Small intestine (tissue), 7 donors: ENCODE results near the gene ALLC. TPM values are rescaled to one million over a fixed set of nuclear protein-coding genes. Genes with fewer than 3 reads are reported as not detected.

ENCODE experiments used
- DNase-seq, 2 donors: peaks; one replicate each; pipeline versions ENCODE4 v3.0.0 to v3.0.0-alpha.2; 2013
- FAIRE-seq: peaks from 2 replicates; lab custom pipeline; 2012; peaks lifted over from hg19 to GRCh38; lab: Jason Lieb, UNC
- H3K27ac ChIP-seq, 3 donors: one replicate each; pipeline ENCODE4 v1.5.1; 2013; ENCODE audit warnings: low read length in 2 of 3, mild to moderate bottlenecking in 2 of 3, control low read depth in 1 of 3, inconsistent platforms in 1 of 3, low read depth in 1 of 3, moderate library complexity in 1 of 3
- H3K27me3 ChIP-seq, 3 donors: one replicate each; pipeline ENCODE4 v1.6.1; 2013; ENCODE audit warnings: low read length in 3 of 3, inconsistent platforms in 1 of 3; ENCODE audit not compliant: control insufficient read depth in 3 of 3, insufficient read depth in 3 of 3
- H3K36me3 ChIP-seq, 3 donors: one replicate each; pipeline ENCODE4 v1.6.1; 2013; ENCODE audit warnings: low read length in 3 of 3, inconsistent platforms in 1 of 3, low read depth in 1 of 3, mild to moderate bottlenecking in 1 of 3, moderate library complexity in 1 of 3; ENCODE audit not compliant: control insufficient read depth in 3 of 3, insufficient read depth in 2 of 3
- H3K4me1 ChIP-seq, 3 donors: one replicate each; pipeline ENCODE4 v1.6.1; 2013; ENCODE audit warnings: low read length in 2 of 3, inconsistent platforms in 1 of 3, low read depth in 1 of 3, mild to moderate bottlenecking in 1 of 3, moderate library complexity in 1 of 3; ENCODE audit not compliant: control insufficient read depth in 3 of 3, insufficient read depth in 2 of 3
- H3K4me3 ChIP-seq, 3 donors: one replicate each; pipeline ENCODE4 v1.5.1; 2013; ENCODE audit warnings: low read length in 3 of 3, control low read depth in 1 of 3, inconsistent platforms in 1 of 3, low read depth in 1 of 3, mild to moderate bottlenecking in 1 of 3, moderate library complexity in 1 of 3
- H3K9me3 ChIP-seq, 2 donors: one replicate each; pipeline ENCODE4 v1.6.1; 2013; ENCODE audit warnings: low read depth in 1 of 2, low read length in 1 of 2; ENCODE audit not compliant: control insufficient read depth in 2 of 2, insufficient read depth in 1 of 2
- WGBS, 3 donors: extraction: QIAGEN DNeasy Blood & Tissue Kit; methylation state at CpG; one replicate each; pipeline ENCODE4 v1.1.7; 2013; 5-methylcytosine and 5-hydroxymethylcytosine counted together
- polyA plus RNA-seq, 4 donors: library from polyadenylated mRNA; stranded (reverse) in 3 of 4; unstranded in 1 of 4; fragments of 200-250 nt in 3 of 4; fragments of 120-200 nt in 1 of 4; gene quantifications; one replicate each; pipeline versions ENCODE4 v1.2.1 to v1.2.3, GENCODE V29; 2013
- donor health status: healthy with polysubstance abuse.
- donor health status: control.
- donor health status: control.
- donor health status: Bipolar disorder and iron deficiency.
- donor health status: healthy.

Gene ALLC
- polyA plus RNA-seq, 4 donors: 0.07 TPM; not detected in 3

GRCh38 chr2:3712831-3713503 lies 55.0 kb downstream of the ALLC start:
- Histone ChIP-seq H3K4me3 (no peak overlapping the region), H3K27me3 (peaks cover 0 to 2% (median 0%) of the 10 kb centered on the region in 3 donors), H3K27ac (no peak overlapping the region), H3K36me3 (no peaks in the 10 kb centered on the region), H3K4me1 (no peaks in the 10 kb centered on the region), H3K9me3 (no peaks in the 10 kb centered on the region)
- 67 to 74% (median 72%) methylated on average over 10 of the region's 10 CpGs for WGBS, 3 donors
- FAIRE-seq: no peak
- DNase-seq: no peak

GRCh38 chr2:3718679-3719078 lies 60.7 kb downstream of the ALLC start:
- Histone ChIP-seq H3K9me3 (peaks cover 0 to 8% of the 10 kb centered on the region in 2 donors), H3K4me3 (no peak overlapping the region), H3K36me3 (no peaks in the 10 kb centered on the region), H3K27ac (no peak overlapping the region), H3K4me1 (no peaks in the 10 kb centered on the region), H3K27me3 (no peaks in the 10 kb centered on the region)
- FAIRE-seq (no peak), DNase-seq (no peak)
- 51 to 75% (median 68%) methylated on average over 8 of the region's 8 CpGs for WGBS, 3 donors

- no peaks in the 10 kb centered on the region for H3K4me1 ChIP-seq
- WGBS, 3 donors: 79 to 84% (median 80%) methylated on average over 11 of the region's 11 CpGs
- FAIRE-seq: no peak
- peaks cover 0 to 5% of the 10 kb centered on the region in 2 donors for H3K9me3 ChIP-seq
- H3K27ac ChIP-seq: no peak overlapping the region
- H3K27me3 ChIP-seq: no peaks in the 10 kb centered on the region
- DNase-seq: no peak
- no peak overlapping the region for H3K4me3 ChIP-seq
- H3K36me3 ChIP-seq: no peaks in the 10 kb centered on the region
These were observed 67.0 kb downstream of the ALLC start for GRCh38 chr2:3725002-3725401.

GRCh38 chr2:3725458-3726250 lies 67.7 kb downstream of the ALLC start:
- no peaks in the 10 kb centered on the region for H3K36me3 ChIP-seq
- H3K27ac ChIP-seq: no peak overlapping the region
- H3K27me3 ChIP-seq: no peaks in the 10 kb centered on the region
- no peak overlapping the region for H3K4me3 ChIP-seq
- DNase-seq: no peak
- WGBS, 3 donors: 77 to 80% (median 78%) methylated on average over 23 of the region's 23 CpGs
- no peaks in the 10 kb centered on the region for H3K4me1 ChIP-seq
- no peak for FAIRE-seq
- peaks cover 0 to 5% of the 10 kb centered on the region in 2 donors for H3K9me3 ChIP-seq

- FAIRE-seq (no peak), DNase-seq (no peak)
- 81 to 89% (median 84%) methylated on average over 10 of the region's 10 CpGs for WGBS, 3 donors
- Histone ChIP-seq H3K4me1 (no peaks in the 10 kb centered on the region), H3K27me3 (no peaks in the 10 kb centered on the region), H3K36me3 (no peaks in the 10 kb centered on the region), H3K27ac (no peak overlapping the region), H3K9me3 (peaks cover 0 to 2% of the 10 kb centered on the region in 2 donors), H3K4me3 (no peak overlapping the region)
These were observed 68.5 kb downstream of the ALLC start for GRCh38 chr2:3726511-3726910.

- no peaks in the 10 kb centered on the region for H3K9me3 ChIP-seq
- H3K27me3 ChIP-seq: no peaks in the 10 kb centered on the region
- DNase-seq (no peak), FAIRE-seq (no peak)
- no peaks in the 10 kb centered on the region for H3K4me1 ChIP-seq
- no peak overlapping the region for H3K27ac ChIP-seq
- WGBS, 3 donors: 48 to 72% (median 60%) methylated on average over 12 of the region's 12 CpGs
- no peaks in the 10 kb centered on the region for H3K36me3 ChIP-seq
- no peak overlapping the region for H3K4me3 ChIP-seq
These were observed 69.5 kb downstream of the ALLC start for GRCh38 chr2:3727397-3728045.

- Histone ChIP-seq H3K9me3 (no peaks in the 10 kb centered on the region), H3K27ac (no peak overlapping the region), H3K4me1 (no peaks in the 10 kb centered on the region), H3K27me3 (no peaks in the 10 kb centered on the region), H3K36me3 (no peaks in the 10 kb centered on the region), H3K4me3 (no peak overlapping the region)
- DNase-seq (peak; percentile 9 to 30), FAIRE-seq (no peak)
- 34 to 41% (median 39%) methylated on average over 22 of the region's 22 CpGs for WGBS, 3 donors
These were observed 70.4 kb downstream of the ALLC start for GRCh38 chr2:3728104-3729054.

GRCh38 chr2:3729055-3729448 lies 71.1 kb downstream of the ALLC start:
- 75 to 85% (median 77%) methylated on average over 8 of the region's 8 CpGs for WGBS, 3 donors
- H3K9me3 ChIP-seq: no peaks in the 10 kb centered on the region
- H3K27ac ChIP-seq: no peak overlapping the region
- no peaks in the 10 kb centered on the region for H3K4me1 ChIP-seq
- no peaks in the 10 kb centered on the region for H3K36me3 ChIP-seq
- DNase-seq (no peak), FAIRE-seq (no peak)
- H3K27me3 ChIP-seq: no peaks in the 10 kb centered on the region
- H3K4me3 ChIP-seq: no peak overlapping the region
